ENCODE measurements around the gene DCC.

DCC gene

GRCh38 chr18:53496028-53496427, 1156.0 kb downstream of the DCC start:
- H3F3A ChIP-seq (ENCODE audit: insufficient read depth, low read length), result no peaks in the 10 kb centered on the region
- no peaks in the 10 kb centered on the region for H3K9me2 ChIP-seq (replicated peaks; ENCODE audit: insufficient read depth, low read length)
- no peak overlapping the region for H3K9ac ChIP-seq (ENCODE audit: low read length)
- H4K20me1 ChIP-seq (ENCODE audit: insufficient read depth, low read length), result no peaks in the 10 kb centered on the region
- no peaks in the 10 kb centered on the region for H3K4me1 ChIP-seq (ENCODE audit: low read length)
- no peaks in the 10 kb centered on the region for H3K9me3 ChIP-seq (replicated peaks; ENCODE audit: insufficient read depth, low read length)
- no peaks in the 10 kb centered on the region for H3K79me2 ChIP-seq (ENCODE audit: low read length)
- no peaks in the 10 kb centered on the region for H3K36me3 ChIP-seq (replicated peaks; ENCODE audit: insufficient read depth, low read length)
- H3K4me2 ChIP-seq (ENCODE audit: low read depth, low read length), result no peak overlapping the region
- H3K27ac ChIP-seq (ENCODE audit: low read length), result no peak overlapping the region
- no peak for DNase-seq
- no peak overlapping the region for H3K4me3 ChIP-seq (ENCODE audit: low read length)
- H3K27me3 ChIP-seq (replicated peaks; ENCODE audit: insufficient read depth, low read length), result no peaks in the 10 kb centered on the region
- H2AFZ ChIP-seq (ENCODE audit: low read length), result no peak overlapping the region
- TF ChIP-seq CTCF (IDR thresholded peaks at IDR 0.05; ENCODE audit: low read length) (no peak), EZH2phosphoT487 (IDR thresholded peaks at IDR 0.05; ENCODE audit: low read length) (no peak), EZH2 (optimal IDR thresholded peaks at IDR 0.05; ENCODE audit: low read depth, low read length) (no peak)

GRCh38 chr18:53503914-53504441, 1164.0 kb downstream of the DCC start:
- Histone ChIP-seq H3K4me2 (ENCODE audit: low read depth, low read length) (no peak overlapping the region), H3K4me1 (ENCODE audit: low read length) (no peaks in the 10 kb centered on the region), H3K36me3 (replicated peaks; ENCODE audit: insufficient read depth, low read length) (no peaks in the 10 kb centered on the region), H3K79me2 (ENCODE audit: low read length) (no peaks in the 10 kb centered on the region), H4K20me1 (ENCODE audit: insufficient read depth, low read length) (no peaks in the 10 kb centered on the region), H2AFZ (ENCODE audit: low read length) (no peak overlapping the region), H3K27ac (ENCODE audit: low read length) (no peak overlapping the region), H3F3A (ENCODE audit: insufficient read depth, low read length) (no peaks in the 10 kb centered on the region), H3K9me3 (replicated peaks; ENCODE audit: insufficient read depth, low read length) (no peaks in the 10 kb centered on the region), H3K9ac (ENCODE audit: low read length) (no peak overlapping the region), H3K27me3 (replicated peaks; ENCODE audit: insufficient read depth, low read length) (no peaks in the 10 kb centered on the region), H3K4me3 (ENCODE audit: low read length) (no peak overlapping the region), H3K9me2 (replicated peaks; ENCODE audit: insufficient read depth, low read length) (no peaks in the 10 kb centered on the region)
- TF ChIP-seq EZH2 (optimal IDR thresholded peaks at IDR 0.05; ENCODE audit: low read depth, low read length) (no peak), EZH2phosphoT487 (IDR thresholded peaks at IDR 0.05; ENCODE audit: low read length) (no peak), CTCF (IDR thresholded peaks at IDR 0.05; ENCODE audit: low read length) (no peak)
- no peak for DNase-seq

GRCh38 chr18:53508529-53508928, 1168.5 kb downstream of the DCC start:
- H3K9me3 ChIP-seq (replicated peaks; ENCODE audit: insufficient read depth, low read length), result no peaks in the 10 kb centered on the region
- no peaks in the 10 kb centered on the region for H3K36me3 ChIP-seq (replicated peaks; ENCODE audit: insufficient read depth, low read length)
- no peaks in the 10 kb centered on the region for H3K4me1 ChIP-seq (ENCODE audit: low read length)
- H3K79me2 ChIP-seq (ENCODE audit: low read length), result no peaks in the 10 kb centered on the region
- no peak overlapping the region for H3K4me3 ChIP-seq (ENCODE audit: low read length)
- H3K27ac ChIP-seq (ENCODE audit: low read length), result no peak overlapping the region
- TF ChIP-seq EZH2 (optimal IDR thresholded peaks at IDR 0.05; ENCODE audit: low read depth, low read length) (no peak), EZH2phosphoT487 (IDR thresholded peaks at IDR 0.05; ENCODE audit: low read length) (no peak), CTCF (IDR thresholded peaks at IDR 0.05; ENCODE audit: low read length) (no peak)
- H3K4me2 ChIP-seq (ENCODE audit: low read depth, low read length), result no peak overlapping the region
- no peak overlapping the region for H3K9ac ChIP-seq (ENCODE audit: low read length)
- no peaks in the 10 kb centered on the region for H3K9me2 ChIP-seq (replicated peaks; ENCODE audit: insufficient read depth, low read length)
- no peaks in the 10 kb centered on the region for H3K27me3 ChIP-seq (replicated peaks; ENCODE audit: insufficient read depth, low read length)
- no peaks in the 10 kb centered on the region for H4K20me1 ChIP-seq (ENCODE audit: insufficient read depth, low read length)
- H3F3A ChIP-seq (ENCODE audit: insufficient read depth, low read length), result no peaks in the 10 kb centered on the region
- no peak for DNase-seq
- H2AFZ ChIP-seq (ENCODE audit: low read length), result no peak overlapping the region

Data from MM.1S (cell line).